Neural progenitor cell (in vitro differentiated cells): ENCODE measurements around the gene ZNF100.
"Not testable (repeated sequence)": the region's sequence is repeated elsewhere in the genome, so short reads cannot be mapped to it uniquely, and the experiment has no call there.

Experiments
- CTCF ChIP-seq: fragments of 200-600 bp; sonication (generic); IDR thresholded peaks from 2 replicates; pipeline ENCODE4 v1.5.1; 2017; ENCODE audit warnings: antibody characterized with exemption, mild to moderate bottlenecking
- EZH2 ChIP-seq: fragments of 200-600 bp; sonication (generic); IDR thresholded peaks from 2 replicates; pipeline ENCODE4 v1.6.1; 2017; ENCODE audit warnings: antibody characterized with exemption, mild to moderate bottlenecking, moderate library complexity

GRCh38 chr19:21775792-21776191, 8.4 kb upstream of the ZNF100 start:
- not testable (repeated sequence) for TF ChIP-seq CTCF, EZH2
